ENCODE data around the gene FBXL16. TPM values are rescaled to one million over a fixed set of nuclear protein-coding genes. Genes with fewer than 3 reads are reported as not detected.

Gene FBXL16
- polyA plus RNA-seq, 2 of the 4 experiments (the other 2 are of a cell fraction), result 0.53 to 1.2 TPM

- TF ChIP-seq CTCF (IDR thresholded peaks at IDR 0.05) (no peak), E2F6 (IDR thresholded peaks at IDR 0.05; ENCODE audit: borderline replicate concordance, low read depth) (peak; percentile 96), MAZ (IDR thresholded peaks at IDR 0.05; ENCODE audit: borderline replicate concordance, low read depth, low read length) (no peak), SREBF2 (IDR thresholded peaks at IDR 0.05) (no peak), EHMT2 (IDR thresholded peaks at IDR 0.05; ENCODE audit: low read depth) (no peak), HOXB13 (CRISPR knock-in tag; IDR thresholded peaks at IDR 0.05; ENCODE audit: low read depth) (0 out of 2 replicates have a peak, but pooled peaks have one; percentile 66), PHF8 (IDR thresholded peaks at IDR 0.05; ENCODE audit: borderline replicate concordance, low read depth) (peak; percentile 74; the same call in 1 of the 2 replicates), ATOH8 (CRISPR knock-in tag; IDR thresholded peaks at IDR 0.05; ENCODE audit: low read depth) (peak; percentile 16; the same call in 1 of the 2 replicates), BCL3 (IDR thresholded peaks at IDR 0.05) (peak; percentile 88; the same call in 2 of the 3 replicates), MAX (IDR thresholded peaks at IDR 0.05) (peak; percentile 94), FOSL2 (IDR thresholded peaks at IDR 0.05) (no peak), FOSL2 (CRISPR knock-in tag; IDR thresholded peaks at IDR 0.05) (no peak), ZNF302 (CRISPR knock-in tag; IDR thresholded peaks at IDR 0.05) (no peak), HOXA7 (CRISPR knock-in tag; IDR thresholded peaks at IDR 0.05) (no peak), HDAC2 (IDR thresholded peaks at IDR 0.05) (no peak), ELK1 (IDR thresholded peaks at IDR 0.05; ENCODE audit: low read depth, low read length) (0 out of 2 replicates have a peak, but pooled peaks have one; percentile 4), CBX8 (IDR thresholded peaks at IDR 0.05) (no peak), TP53 (CRISPR knock-in tag; IDR thresholded peaks at IDR 0.05) (no peak), KDM1A (IDR thresholded peaks at IDR 0.05; ENCODE audit: low read depth) (no peak), NR3C1 (IDR thresholded peaks at IDR 0.05) (no peak), POLR2A (IDR thresholded peaks at IDR 0.05; ENCODE audit: low read length) (peak; percentile 85), HEYL (CRISPR knock-in tag; IDR thresholded peaks at IDR 0.05) (no peak), FOXS1 (CRISPR knock-in tag; IDR thresholded peaks at IDR 0.05) (no peak), JUN (IDR thresholded peaks at IDR 0.05) (peak; percentile 95 to 98), HMGXB4 (CRISPR knock-in tag; IDR thresholded peaks at IDR 0.05; ENCODE audit: borderline replicate concordance) (no peak)
Measured at GRCh38 chr16:720990-721764, 15.6 kb upstream of the FBXL16 start, which contains the start of gene ANTKMT (continued).

Measured in A549 (cell line).